ENCODE data around the gene ECE1.

GRCh38 chr1:21300774-21301173 is 10.5 kb upstream of the ECE1 start:
- TF ChIP-seq ZNF776 (CRISPR knock-in tag; IDR thresholded peaks at IDR 0.05) (no peak), ZNF274 (CRISPR knock-in tag; IDR thresholded peaks at IDR 0.05) (no peak), CTCF (CRISPR knock-in tag; IDR thresholded peaks at IDR 0.05) (no peak), POLR2A (IDR thresholded peaks at IDR 0.05; ENCODE audit: insufficient read depth in 1 of 2, low read depth in 2 of 2, low read length in 2 of 2) (no peak), POLR2AphosphoS5 (IDR thresholded peaks at IDR 0.05; ENCODE audit: low read depth, low read length) (no peak)

Data from HepG2 (cell line).